Neuron (in vitro differentiated cells): Measurements from ENCODE around the gene ZNF273.
"Not testable (repeated sequence)": the region's sequence is repeated elsewhere in the genome, so short reads cannot be mapped to it uniquely, and the experiment has no call there.

Source experiments
- H2AFZ ChIP-seq: one replicate; pipeline ENCODE4 v1.6.1; 2013; ENCODE audit warnings: low read depth, mild to moderate bottlenecking, inconsistent platforms, low read length, moderate library complexity
- H3K27me3 ChIP-seq: one replicate; pipeline ENCODE4 v1.6.1; 2013; ENCODE audit warnings: low read length; ENCODE audit not compliant: insufficient read depth
- H3K36me3 ChIP-seq: one replicate; pipeline ENCODE4 v1.6.1; 2013; ENCODE audit warnings: low read length; ENCODE audit not compliant: insufficient read depth
- H3K4me1 ChIP-seq: one replicate; pipeline ENCODE4 v1.6.1; 2013; ENCODE audit warnings: low read length; ENCODE audit not compliant: insufficient read depth
- H3K4me3 ChIP-seq: 2 replicates; pipeline ENCODE4 v1.5.1; 2013; ENCODE audit warnings: mild to moderate bottlenecking, low read length, moderate library complexity
- H3K9me3 ChIP-seq: one replicate; pipeline ENCODE4 v1.6.1; 2013; ENCODE audit warnings: low read length

ZNF273 gene

DNA sequence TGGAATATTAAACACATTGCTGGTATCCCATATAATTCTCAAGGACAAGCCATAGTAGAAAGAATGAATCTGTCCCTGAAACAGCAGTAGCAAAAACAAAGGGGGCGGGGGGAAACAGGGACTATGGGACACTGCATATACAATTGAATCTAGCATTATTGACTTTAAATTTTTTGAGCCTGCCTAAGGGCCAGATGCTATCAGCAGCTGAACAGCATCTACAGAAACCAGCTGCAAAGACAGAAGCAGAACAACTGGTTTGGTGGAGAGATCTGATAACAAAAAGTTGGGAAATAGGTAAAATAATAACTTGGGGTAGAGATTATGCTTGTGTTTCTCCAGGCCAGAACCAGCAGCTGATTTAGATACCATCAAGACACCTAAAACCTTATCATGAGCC lies 45.7 kb downstream of the ZNF273 start:
- H3K9me3 ChIP-seq, H3K36me3 ChIP-seq, H2AFZ ChIP-seq, H3K4me3 ChIP-seq, H3K4me1 ChIP-seq: not testable (repeated sequence)
- peaks cover 11% of the 10 kb centered on the region for H3K27me3 ChIP-seq

DNA sequence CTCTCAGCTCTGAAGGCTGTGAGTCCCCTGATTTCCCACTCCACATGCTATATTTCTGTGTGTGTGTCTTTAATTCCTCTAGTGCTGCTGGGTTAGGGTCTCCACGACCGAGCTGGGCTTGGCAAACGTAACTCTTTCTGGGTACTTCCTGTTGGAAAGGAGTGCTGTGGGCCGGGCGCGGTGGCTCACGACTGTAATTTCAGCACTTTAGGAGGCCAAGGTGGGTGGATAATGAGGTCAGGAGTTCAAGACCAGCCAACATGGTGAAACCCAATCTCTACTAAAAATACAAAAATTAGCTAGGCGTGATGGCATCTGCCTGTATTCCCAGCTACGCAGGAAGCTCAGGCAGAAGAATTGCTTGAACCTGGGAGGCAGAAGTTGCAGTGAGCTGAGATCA lies 47.6 kb downstream of the ZNF273 start:
- H3K27me3 ChIP-seq, result peaks cover 11% of the 10 kb centered on the region
- H2AFZ ChIP-seq, H3K4me3 ChIP-seq, H3K36me3 ChIP-seq, H3K4me1 ChIP-seq, H3K9me3 ChIP-seq: not testable (repeated sequence)

DNA sequence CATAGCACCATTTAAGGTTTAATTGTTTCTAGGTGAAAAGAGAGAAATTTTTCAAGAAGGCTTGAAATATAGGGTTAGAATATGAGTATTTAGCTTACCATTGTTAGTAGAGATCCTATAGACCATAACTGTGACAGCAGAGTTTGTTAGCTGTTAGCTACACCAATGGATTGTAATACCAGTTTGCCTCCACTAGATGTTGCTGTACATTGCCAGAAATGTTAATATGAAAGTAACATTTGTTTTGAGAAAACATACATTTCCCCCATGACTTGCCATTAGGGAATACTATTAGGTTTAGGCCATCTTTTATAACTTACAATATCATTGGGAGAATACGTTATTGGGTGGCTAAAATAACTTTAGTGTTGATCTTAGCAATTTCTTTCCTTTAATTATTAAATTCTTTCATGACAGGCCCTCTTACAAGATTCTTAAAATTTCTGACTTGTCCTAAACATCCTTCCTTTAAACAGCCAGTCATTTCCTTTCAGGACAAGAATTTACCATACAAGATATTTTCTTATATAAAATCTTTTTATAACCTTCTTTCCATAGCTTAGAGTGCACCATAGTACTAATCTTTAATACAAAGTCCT lies 48.3 kb downstream of the ZNF273 start:
- Histone ChIP-seq H3K9me3 (no peaks in the 10 kb centered on the region), H3K36me3 (no peaks in the 10 kb centered on the region), H3K27me3 (peaks cover 11% of the 10 kb centered on the region), H3K4me1 (peaks cover 5% of the 10 kb centered on the region), H2AFZ (no peak overlapping the region), H3K4me3 (no peak overlapping the region)

DNA sequence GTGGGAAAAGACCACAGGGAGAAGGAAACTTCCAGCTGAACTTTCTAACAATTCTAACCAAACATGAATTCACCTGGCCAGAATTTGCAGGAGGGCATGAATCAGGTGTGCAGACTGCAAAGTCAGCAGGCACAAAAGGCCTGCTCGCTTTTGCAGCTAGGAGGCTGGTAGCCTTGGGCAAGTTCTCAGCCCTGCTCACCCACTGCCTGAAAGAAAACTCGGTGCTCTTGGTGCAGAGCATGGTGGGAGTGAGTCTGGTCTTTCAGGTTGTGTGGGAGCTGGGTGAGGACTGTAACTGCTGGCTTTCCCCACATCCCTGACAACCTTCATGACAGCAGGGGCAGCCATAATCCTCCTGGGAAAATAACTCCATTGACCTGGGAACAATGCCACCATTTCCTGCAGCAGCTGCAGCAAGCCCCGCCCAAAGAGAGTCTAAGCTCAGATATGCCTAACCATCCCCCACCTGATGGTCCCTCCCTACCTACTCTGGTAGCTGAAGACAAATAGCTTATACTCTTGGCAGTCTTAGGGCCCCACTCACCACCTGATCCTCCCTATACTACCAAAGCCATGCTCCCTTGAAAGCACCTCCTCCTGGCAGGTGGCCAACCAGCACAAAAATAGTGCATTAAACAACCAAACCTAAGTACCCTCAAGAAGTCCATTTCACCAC lies 56.1 kb downstream of the ZNF273 start:
- Histone ChIP-seq H3K4me1 (no peaks in the 10 kb centered on the region), H3K4me3 (no peak overlapping the region), H3K9me3 (no peaks in the 10 kb centered on the region), H3K27me3 (no peaks in the 10 kb centered on the region), H2AFZ (no peak overlapping the region), H3K36me3 (no peaks in the 10 kb centered on the region)

DNA sequence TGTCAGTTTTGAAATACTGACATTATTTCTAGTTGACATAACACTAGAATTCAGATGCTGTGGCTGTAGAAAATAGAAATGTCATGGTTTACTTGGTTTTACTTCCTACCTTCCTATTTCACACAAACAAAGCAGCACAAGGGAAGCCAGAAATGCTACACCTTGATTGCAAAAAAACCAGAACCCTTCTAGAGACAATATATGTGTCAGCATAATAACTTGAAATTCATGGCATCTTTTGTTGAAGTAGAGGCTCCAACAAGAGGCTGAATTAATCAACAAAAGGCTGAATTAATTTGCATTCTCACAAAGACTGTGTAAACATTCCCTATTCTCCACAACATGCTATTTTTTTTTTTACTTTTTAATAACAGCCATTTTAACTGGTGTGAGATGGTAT lies 62.5 kb downstream of the ZNF273 start:
- H3K4me1 ChIP-seq, result peaks cover 3% of the 10 kb centered on the region
- H3K36me3 ChIP-seq, result no peaks in the 10 kb centered on the region
- H3K27me3 ChIP-seq, result no peaks in the 10 kb centered on the region
- H3K9me3 ChIP-seq, result no peaks in the 10 kb centered on the region
- H2AFZ ChIP-seq, result no peak overlapping the region
- H3K4me3 ChIP-seq, result no peak overlapping the region

DNA sequence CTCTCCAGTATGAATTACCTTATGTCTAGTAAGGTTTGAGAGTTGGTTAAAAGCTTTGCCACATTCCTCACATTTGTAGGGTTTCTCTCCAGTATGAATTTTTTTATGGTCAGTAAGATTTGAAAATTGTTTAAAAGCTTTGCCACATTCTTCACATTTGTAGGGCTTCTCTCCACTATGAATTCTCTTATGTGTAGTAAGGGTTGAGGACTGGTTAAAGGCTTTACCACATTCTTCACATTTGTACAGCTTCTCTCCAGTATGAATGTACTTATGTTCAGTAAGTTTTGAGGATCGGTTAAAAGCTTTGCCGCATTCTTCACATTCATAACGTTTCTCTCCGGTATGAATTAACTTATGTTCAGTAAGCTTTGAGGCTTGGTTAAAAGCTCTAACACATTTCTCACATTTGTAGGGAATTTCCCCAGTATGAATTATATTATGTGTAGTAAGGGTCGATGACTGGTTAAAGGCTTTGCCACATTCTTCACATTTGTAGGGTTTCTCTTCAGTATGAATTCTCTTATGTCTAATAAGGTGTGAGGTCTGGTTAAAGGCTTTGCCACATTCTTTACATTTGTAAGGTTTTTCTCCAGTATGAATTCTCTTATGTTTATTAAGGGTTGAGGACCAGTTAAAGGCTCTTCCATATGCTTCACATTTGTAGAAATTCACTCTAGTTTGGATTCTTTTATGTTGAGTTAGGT lies 75.6 kb downstream of the ZNF273 start:
- peaks cover 59% of the 10 kb centered on the region for H3K36me3 ChIP-seq
- H3K27me3 ChIP-seq, result no peaks in the 10 kb centered on the region
- no peak overlapping the region for H3K4me3 ChIP-seq

More for the DNA sequence above, 75.6 kb downstream of the ZNF273 start:
- H3K4me1 ChIP-seq, result no peaks in the 10 kb centered on the region
- H2AFZ ChIP-seq, result no peak overlapping the region
- peaks cover 64% of the 10 kb centered on the region for H3K9me3 ChIP-seq
